H1 (cell line): ENCODE results near the gene LCN15. TPM values are rescaled to one million over a fixed set of nuclear protein-coding genes. Genes with fewer than 3 reads are reported as not detected.

ENCODE experiments used
- CTCF ChIA-PET: fragments of 300-600 bp; sonication (Branson Sonifier 250); formaldehyde crosslinking; loops from one replicate; lab custom pipeline; 2021; ENCODE audit not compliant: partially characterized antibody; lab: Charles Lee
- POLR2A ChIA-PET: fragments of 300-600 bp; sonication (Branson Sonifier 250); formaldehyde crosslinking; loops from one replicate; lab custom pipeline; 2021; ENCODE audit warnings: inconsistent platforms; ENCODE audit not compliant: partially characterized antibody; lab: Charles Lee
- DNase-seq, 2 experiments: peaks; one replicate each; pipeline versions ENCODE4 v3.0.0 to v3.0.0-alpha.2; 2010 to 2022; ENCODE audit warnings: low spot score in 2 of 2, low read depth in 1 of 2, mixed read lengths in 1 of 2
- FAIRE-seq: peaks from 2 replicates; lab custom pipeline; 2011; peaks lifted over from hg19 to GRCh38; lab: Jason Lieb, UNC
- H2AFZ ChIP-seq: 2 replicates; pipeline ENCODE4 v1.8.1; 2012; ENCODE audit warnings: low read length, inconsistent platforms
- H2AK5ac ChIP-seq: 2 replicates; pipeline ENCODE4 v1.6.1; 2013; ENCODE audit warnings: low read depth, low read length
- H2BK120ac ChIP-seq: replicated peaks from 2 replicates; pipeline ENCODE3; 2013; ENCODE audit warnings: low read depth, low read length, inconsistent platforms
- H2BK12ac ChIP-seq: 2 replicates; pipeline ENCODE4 v1.6.1; 2013; ENCODE audit warnings: low read depth, low read length
- H2BK15ac ChIP-seq: 2 replicates; pipeline ENCODE4 v1.6.1; 2013; ENCODE audit warnings: low read length
- H2BK20ac ChIP-seq: 2 replicates; pipeline ENCODE4 v1.6.1; 2013; ENCODE audit warnings: low read length
- H2BK5ac ChIP-seq: 2 replicates; pipeline ENCODE4 v1.6.1; 2013; ENCODE audit warnings: low read depth, low read length
- H3K14ac ChIP-seq: 2 replicates; pipeline ENCODE4 v1.6.1; 2013; ENCODE audit warnings: inconsistent platforms; ENCODE audit not compliant: insufficient read length
- H3K18ac ChIP-seq: 2 replicates; pipeline ENCODE4 v1.6.1; 2013; ENCODE audit warnings: low read length; ENCODE audit errors: extremely low read depth
- H3K23ac ChIP-seq: 2 replicates; pipeline ENCODE4 v1.6.1; 2013; ENCODE audit warnings: inconsistent platforms; ENCODE audit not compliant: insufficient read length
- H3K23me2 ChIP-seq: 2 replicates; pipeline ENCODE4 v1.6.1; 2013; ENCODE audit warnings: low read depth, low read length
- H3K27ac ChIP-seq: 2 replicates; pipeline ENCODE4 v1.6.1; 2011; ENCODE audit warnings: low read depth, low read length, inconsistent platforms
- H3K27me3 ChIP-seq, 4 experiments: replicated peaks in 1 of 4; 1 replicate in 1 of 4; 2 replicates in 3 of 4; pipeline versions ENCODE4 v1.6.1 to v1.8.1; 2011 to 2013; ENCODE audit warnings: low read length in 3 of 4, mild to moderate bottlenecking in 3 of 4, inconsistent platforms in 2 of 4, mixed read lengths in 2 of 4, moderate library complexity in 1 of 4; ENCODE audit not compliant: control insufficient read depth in 3 of 4, insufficient read depth in 3 of 4; ENCODE audit errors: extremely low read depth in 1 of 4
- H3K36me3 ChIP-seq, 4 experiments: 2 replicates each; pipeline versions ENCODE4 v1.6.1 to v1.8.1; 2011 to 2013; ENCODE audit warnings: mild to moderate bottlenecking in 4 of 4, low read length in 3 of 4, moderate library complexity in 2 of 4, control low read depth in 1 of 4, inconsistent platforms in 1 of 4; ENCODE audit not compliant: insufficient read depth in 4 of 4, control insufficient read depth in 2 of 4
- H3K4ac ChIP-seq: replicated peaks from 2 replicates; pipeline ENCODE3; 2013; ENCODE audit warnings: low read length, low read depth, mixed read lengths, inconsistent platforms; ENCODE audit not compliant: insufficient read length
- H3K4me1 ChIP-seq, 4 experiments: replicated peaks in 1 of 4; 1 replicate in 1 of 4; 2 replicates in 3 of 4; pipeline versions ENCODE4 v1.6.1 to v1.8.1; 2011 to 2013; ENCODE audit warnings: low read length in 3 of 4, inconsistent platforms in 2 of 4, mixed read lengths in 1 of 4; ENCODE audit not compliant: insufficient read depth in 4 of 4, control insufficient read depth in 3 of 4
- H3K4me2 ChIP-seq, 2 experiments: 2 replicates each; pipeline versions ENCODE4 v1.6.1 to v1.8.1; 2011 to 2013; ENCODE audit warnings: low read depth in 2 of 2, low read length in 2 of 2, control low read depth in 1 of 2, inconsistent platforms in 1 of 2, mild to moderate bottlenecking in 1 of 2; ENCODE audit not compliant: insufficient read depth in 1 of 2
- H3K4me3 ChIP-seq, 4 experiments: fragments of 200-600, 300-600 bp in 1 of 4; sonication (generic), shearing (Covaris generic), sonication (Bioruptor Twin) in 1 of 4; 2 replicates each; pipeline versions ENCODE4 v1.5.1 to v1.8.1; 2011 to 2016; ENCODE audit warnings: low read length in 4 of 4, low read depth in 3 of 4, control low read depth in 2 of 4, inconsistent platforms in 2 of 4, mild to moderate bottlenecking in 2 of 4, mixed read lengths in 1 of 4, moderate library complexity in 1 of 4; ENCODE audit not compliant: insufficient read depth in 2 of 4; ENCODE audit errors: extremely low read depth in 1 of 4
- H3K56ac ChIP-seq: replicated peaks from 2 replicates; pipeline ENCODE3; 2013; ENCODE audit warnings: low read depth, mild to moderate bottlenecking, mixed read lengths, low read length, inconsistent platforms; ENCODE audit not compliant: insufficient read length
- H3K79me1 ChIP-seq: 2 replicates; pipeline ENCODE4 v1.6.1; 2013; ENCODE audit warnings: low read depth, low read length, control low read depth
- H3K79me2 ChIP-seq, 2 experiments: 2 replicates each; pipeline versions ENCODE4 v1.6.1 to v1.8.1; 2012 to 2013; ENCODE audit warnings: low read length in 2 of 2, mild to moderate bottlenecking in 2 of 2, inconsistent platforms in 1 of 2; ENCODE audit not compliant: insufficient read depth in 2 of 2, control insufficient read depth in 1 of 2
- H3K9ac ChIP-seq, 4 experiments: replicated peaks in 1 of 4; 1 replicate in 1 of 4; 2 replicates in 3 of 4; pipeline versions ENCODE4 v1.6.1 to v1.8.1; 2011 to 2013; ENCODE audit warnings: low read depth in 3 of 4, low read length in 3 of 4, control low read depth in 2 of 4, mild to moderate bottlenecking in 2 of 4, moderate library complexity in 2 of 4, inconsistent platforms in 1 of 4; ENCODE audit errors: extremely low read depth in 1 of 4
- H3K9me3 ChIP-seq, 2 experiments: 2 replicates each; pipeline versions ENCODE4 v1.6.1 to v1.8.1; 2012 to 2013; ENCODE audit warnings: mild to moderate bottlenecking in 2 of 2, moderate library complexity in 2 of 2, control low read depth in 1 of 2, inconsistent platforms in 1 of 2, low read depth in 1 of 2, low read length in 1 of 2, mixed read lengths in 1 of 2; ENCODE audit not compliant: insufficient read depth in 2 of 2
- H4K20me1 ChIP-seq, 2 experiments: replicated peaks in 1 of 2; 2 replicates each; pipeline versions ENCODE3 to v1.8.1; 2011 to 2013; ENCODE audit warnings: inconsistent platforms in 2 of 2, low read length in 2 of 2, mild to moderate bottlenecking in 1 of 2; ENCODE audit not compliant: insufficient read depth in 2 of 2, control insufficient read depth in 1 of 2
- H4K5ac ChIP-seq: 2 replicates; pipeline ENCODE4 v1.6.1; 2013; ENCODE audit warnings: low read length, low read depth, mixed read lengths, inconsistent platforms; ENCODE audit not compliant: insufficient read length
- H4K8ac ChIP-seq: 2 replicates; pipeline ENCODE4 v1.8.0; 2013; ENCODE audit warnings: mild to moderate bottlenecking, moderate library complexity, low read length, inconsistent platforms; ENCODE audit not compliant: insufficient read depth; ENCODE audit errors: extremely low read depth
- H4K91ac ChIP-seq: replicated peaks from 2 replicates; pipeline ENCODE3; 2013; ENCODE audit warnings: low read length, mixed read lengths, inconsistent platforms; ENCODE audit not compliant: insufficient read length
- EGR1 ChIP-seq: IDR thresholded peaks from 2 replicates; pipeline ENCODE4 v1.6.1; 2011; ENCODE audit warnings: low read depth, low read length, borderline replicate concordance
- POLR2A ChIP-seq, 2 experiments: IDR thresholded peaks; 1 replicate in 1 of 2; 2 replicates in 1 of 2; pipeline ENCODE4 v1.6.1; 2011; ENCODE audit warnings: low read depth in 2 of 2, low read length in 2 of 2, mild to moderate bottlenecking in 2 of 2; ENCODE audit errors: control extremely low read depth in 1 of 2
- RFX5 ChIP-seq: IDR thresholded peaks from 2 replicates; pipeline ENCODE4 v1.6.1; 2011; ENCODE audit warnings: low read depth, low read length, improper control_type of control experiment, borderline replicate concordance
- TAF7 ChIP-seq: optimal IDR thresholded peaks from 2 replicates; pipeline ENCODE3; 2011; ENCODE audit warnings: low read depth, mild to moderate bottlenecking, inconsistent platforms, low read length, moderate library complexity, borderline replicate concordance
- WGBS, 2 experiments: shearing (Covaris generic) in 1 of 2; methylation state at CpG; one replicate each; pipeline versions ENCODE4 v1.1.6 to v1.1.7; 2013 to 2015; ENCODE audit warnings: low lambda C conversion rate in 2 of 2, mixed read lengths in 2 of 2, inconsistent platforms in 1 of 2, low coverage in 1 of 2, missing lambda C conversion rate in 1 of 2; ENCODE audit not compliant: insufficient replicate concordance in 2 of 2, insufficient coverage in 1 of 2, insufficient read length in 1 of 2; ENCODE audit errors: extremely low coverage in 1 of 2, missing lambda C conversion rate in 1 of 2; 5-methylcytosine and 5-hydroxymethylcytosine counted together
- polyA plus RNA-seq, 7 experiments: library from polyadenylated mRNA; depleted of rRNA in 3 of 7; stranded (reverse) in 5 of 7; unstranded in 2 of 7; fragments of >200 nt in 5 of 7; fragments of 200-250 nt in 2 of 7; gene quantifications; 1 replicate in 5 of 7; 2 replicates in 1 of 7; 4 replicates in 1 of 7; pipeline versions ENCODE4 v1.2.1 to v1.2.3, GENCODE V29; 2011 to 2013; ENCODE audit warnings: missing spikeins in 2 of 7, mixed read lengths in 2 of 7
- total RNA-seq: library from RNA; stranded (reverse); fragmentation: NEBNext Ultra II Directional; extraction: Animal tissue kit (Norgen Biotek cat#: 25700); gene quantifications from 2 replicates; pipeline ENCODE4 v1.2.1, GENCODE V29; 2021
- TF ChIP-seq, protein P1 (sequence below): IDR thresholded peaks from 2 replicates; pipeline ENCODE4 v1.6.1; 2012; ENCODE audit warnings: low read length, inconsistent platforms
- TF ChIP-seq, protein P2 (sequence below), 3 experiments: IDR thresholded peaks; 1 replicate in 2 of 3; 2 replicates in 1 of 3; pipeline versions ENCODE4 v1.5.1 to v1.6.1; 2011; ENCODE audit warnings: low read length in 3 of 3, mild to moderate bottlenecking in 3 of 3, inconsistent platforms in 2 of 3, low read depth in 1 of 3, moderate library complexity in 1 of 3; ENCODE audit not compliant: insufficient read depth in 1 of 3; ENCODE audit errors: control extremely low read depth in 1 of 3

Gene LCN15
- total and polyA plus RNA-seq, 2 of the 8 experiments (the other 6 are each of a cell fraction or from before 2014, with no cell fraction given): 0.08 to 0.47 TPM

GRCh38 chr9:136779808-136780207 lies 15.5 kb upstream of the LCN15 start:
- Histone ChIP-seq H2AFZ (no peak overlapping the region), H4K20me1 (no peaks in the 10 kb centered on the region), H3K9me3 (no peaks in the 10 kb centered on the region; a peak in 1 of 4 replicates), H4K8ac (no peak overlapping the region), H2BK15ac (no peak overlapping the region), H3K4me3 (no peak overlapping the region), H3K14ac (no peak overlapping the region), H3K79me1 (no peaks in the 10 kb centered on the region), H3K79me2 (no peaks in the 10 kb centered on the region), H3K4ac (no peak overlapping the region), H3K4me1 (no peaks in the 10 kb centered on the region), H4K91ac (no peak overlapping the region), H3K4me2 (no peak overlapping the region), H3K23me2 (no peaks in the 10 kb centered on the region), H3K56ac (no peak overlapping the region), H4K5ac (no peak overlapping the region), H2BK20ac (no peak overlapping the region), H3K27ac (no peak overlapping the region), H3K23ac (no peak overlapping the region), H2AK5ac (no peak overlapping the region), H2BK12ac (no peak overlapping the region), H3K18ac (no peak overlapping the region), H3K9ac (no peak overlapping the region), H2BK5ac (no peak overlapping the region), H3K36me3 (no peaks in the 10 kb centered on the region), H2BK120ac (no peak overlapping the region), H3K27me3 (peaks cover 0 to 4% (median 1%) of the 10 kb centered on the region in 4 experiments; a peak in 3 of 7 replicates)
- no peak for DNase-seq
- TF ChIP-seq, protein P1, sequence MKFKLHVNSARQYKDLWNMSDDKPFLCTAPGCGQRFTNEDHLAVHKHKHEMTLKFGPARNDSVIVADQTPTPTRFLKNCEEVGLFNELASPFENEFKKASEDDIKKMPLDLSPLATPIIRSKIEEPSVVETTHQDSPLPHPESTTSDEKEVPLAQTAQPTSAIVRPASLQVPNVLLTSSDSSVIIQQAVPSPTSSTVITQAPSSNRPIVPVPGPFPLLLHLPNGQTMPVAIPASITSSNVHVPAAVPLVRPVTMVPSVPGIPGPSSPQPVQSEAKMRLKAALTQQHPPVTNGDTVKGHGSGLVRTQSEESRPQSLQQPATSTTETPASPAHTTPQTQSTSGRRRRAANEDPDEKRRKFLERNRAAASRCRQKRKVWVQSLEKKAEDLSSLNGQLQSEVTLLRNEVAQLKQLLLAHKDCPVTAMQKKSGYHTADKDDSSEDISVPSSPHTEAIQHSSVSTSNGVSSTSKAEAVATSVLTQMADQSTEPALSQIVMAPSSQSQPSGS: no peak
- TF ChIP-seq, protein P2, sequence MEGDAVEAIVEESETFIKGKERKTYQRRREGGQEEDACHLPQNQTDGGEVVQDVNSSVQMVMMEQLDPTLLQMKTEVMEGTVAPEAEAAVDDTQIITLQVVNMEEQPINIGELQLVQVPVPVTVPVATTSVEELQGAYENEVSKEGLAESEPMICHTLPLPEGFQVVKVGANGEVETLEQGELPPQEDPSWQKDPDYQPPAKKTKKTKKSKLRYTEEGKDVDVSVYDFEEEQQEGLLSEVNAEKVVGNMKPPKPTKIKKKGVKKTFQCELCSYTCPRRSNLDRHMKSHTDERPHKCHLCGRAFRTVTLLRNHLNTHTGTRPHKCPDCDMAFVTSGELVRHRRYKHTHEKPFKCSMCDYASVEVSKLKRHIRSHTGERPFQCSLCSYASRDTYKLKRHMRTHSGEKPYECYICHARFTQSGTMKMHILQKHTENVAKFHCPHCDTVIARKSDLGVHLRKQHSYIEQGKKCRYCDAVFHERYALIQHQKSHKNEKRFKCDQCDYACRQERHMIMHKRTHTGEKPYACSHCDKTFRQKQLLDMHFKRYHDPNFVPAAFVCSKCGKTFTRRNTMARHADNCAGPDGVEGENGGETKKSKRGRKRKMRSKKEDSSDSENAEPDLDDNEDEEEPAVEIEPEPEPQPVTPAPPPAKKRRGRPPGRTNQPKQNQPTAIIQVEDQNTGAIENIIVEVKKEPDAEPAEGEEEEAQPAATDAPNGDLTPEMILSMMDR (IDR thresholded peaks at IDR 0.05; ENCODE audit: control extremely low read depth in 1 of 3, insufficient read depth in 1 of 3, low read depth in 1 of 3, low read length in 3 of 3): peak in 1 of 3 experiments; percentile 15; a peak in 1 of 4 replicates
- TF ChIP-seq EGR1: no peak
- TF ChIP-seq RFX5: no peak
- no peak for TF ChIP-seq POLR2A (IDR thresholded peaks at IDR 0.05; ENCODE audit: control extremely low read depth in 1 of 2, low read depth in 2 of 2, low read length in 2 of 2)
- no peak for TF ChIP-seq TAF7
- ChIA-PET CTCF (interaction anchor here (0.6 to 8.0 kb wide), 7 partner anchors 9 to 456 kb away, joined by 3 to 88 read pairs (median 3); partner anchors contain the start of genes LCN15 and LCN8), POLR2A (interaction anchor here (0.6 kb wide), 1 partner anchor 36 kb away, joined by 3 read pairs; no protein-coding TSS in a partner anchor)
- FAIRE-seq: no peak
- WGBS, 2 experiments: 90% methylated on average over 5 of the region's 5 CpGs; no CpG with 5 or more reads in 1 of the 2 experiments
